NOMO-1 (cell line): Measurements from ENCODE around the gene KCNC1.

Source experiments
- DNase-seq, 2 experiments: peaks; one replicate each; lab custom pipeline; 2025; ENCODE audit not compliant: unreplicated experiment in 2 of 2; lab: John Stamatoyannopoulos, UW

KCNC1 gene

GRCh38 chr11:17786824-17787525 is 52.4 kb downstream of the KCNC1 start:
- DNase-seq = no peak

DNA sequence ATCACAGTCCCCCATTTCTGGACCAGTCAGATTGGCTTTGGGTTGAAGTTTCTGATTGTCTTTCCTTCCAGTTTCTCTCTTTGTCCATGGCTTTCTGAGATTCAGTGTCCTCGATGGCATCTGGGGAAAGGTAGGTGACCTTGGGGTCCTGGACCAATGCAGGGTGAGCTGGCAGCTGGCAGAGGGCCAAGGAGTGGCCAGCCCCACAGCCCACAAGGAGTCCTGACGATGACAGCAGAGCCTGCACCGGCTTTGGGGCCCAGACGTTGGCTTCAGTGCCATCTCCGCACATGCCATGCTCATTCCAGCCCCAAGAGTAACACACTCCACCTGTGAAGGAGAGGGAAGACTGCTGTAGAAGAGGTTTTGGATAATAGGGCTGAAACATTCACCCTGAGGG is 53.5 kb downstream of the KCNC1 start:
- no peak for DNase-seq

DNA sequence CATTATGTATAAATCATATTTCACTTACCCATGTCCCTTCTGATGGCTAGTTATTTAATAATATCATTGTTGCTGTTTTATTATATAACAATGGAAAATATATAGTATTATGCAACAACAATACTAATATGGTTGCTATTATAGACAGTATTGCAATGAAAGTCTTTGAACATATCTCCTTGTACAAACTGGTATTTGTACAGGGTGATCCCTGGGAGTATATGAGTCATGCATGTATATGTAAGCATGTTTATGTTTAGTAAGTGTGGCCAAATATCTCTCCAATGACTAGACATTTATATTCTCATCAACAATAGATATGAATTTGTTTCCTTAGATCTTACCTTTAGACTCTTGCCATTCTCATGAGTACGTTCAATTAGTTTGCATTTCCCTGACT is 55.9 kb downstream of the KCNC1 start:
- no peak for DNase-seq

GRCh38 chr11:17791144-17791543 is 56.6 kb downstream of the KCNC1 start:
- no peak for DNase-seq

DNA sequence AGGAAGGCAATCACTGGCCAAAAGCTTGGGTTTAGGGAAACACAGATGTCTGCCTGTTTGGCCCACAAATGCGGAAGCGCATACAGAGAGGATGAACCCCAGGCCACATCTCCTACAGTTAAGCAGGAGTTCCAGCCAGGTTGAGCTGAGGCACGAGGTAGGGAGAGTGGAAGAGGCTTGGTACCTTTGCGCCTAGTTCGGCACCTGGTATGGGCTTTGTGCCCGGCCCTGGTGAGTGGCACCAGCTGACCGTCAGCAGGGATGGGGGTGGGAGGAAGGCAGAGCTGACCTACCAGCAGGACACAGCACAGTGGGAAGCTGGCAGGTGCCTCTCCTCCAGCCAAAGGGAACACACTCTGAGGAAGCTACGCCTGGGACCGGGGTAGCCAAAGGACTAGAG is 57.6 kb downstream of the KCNC1 start:
- DNase-seq = no peak

- DNase-seq = no peak
Measured at GRCh38 chr11:17793642-17794170, 59.1 kb downstream of the KCNC1 start.

DNA sequence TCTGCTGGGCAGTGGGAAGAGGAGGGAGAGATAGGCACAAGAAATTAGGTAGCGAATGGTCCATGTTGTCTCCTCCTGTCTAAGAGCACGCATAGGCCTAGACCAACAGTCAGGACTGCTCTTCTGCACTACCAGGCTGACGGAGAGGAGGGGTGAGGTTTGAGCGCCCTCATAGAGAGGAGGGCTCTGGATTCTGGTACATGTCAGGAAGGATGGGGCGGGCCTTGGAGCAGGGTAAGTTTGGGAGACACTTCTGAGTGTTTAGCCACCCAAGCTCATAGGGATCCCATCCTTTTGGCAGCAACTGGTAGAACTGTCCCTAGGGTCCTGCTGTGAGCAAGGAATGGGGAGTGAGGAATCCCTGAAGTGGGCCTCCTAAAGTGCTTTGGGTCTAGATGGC is 60.4 kb downstream of the KCNC1 start:
- DNase-seq = no peak

DNA sequence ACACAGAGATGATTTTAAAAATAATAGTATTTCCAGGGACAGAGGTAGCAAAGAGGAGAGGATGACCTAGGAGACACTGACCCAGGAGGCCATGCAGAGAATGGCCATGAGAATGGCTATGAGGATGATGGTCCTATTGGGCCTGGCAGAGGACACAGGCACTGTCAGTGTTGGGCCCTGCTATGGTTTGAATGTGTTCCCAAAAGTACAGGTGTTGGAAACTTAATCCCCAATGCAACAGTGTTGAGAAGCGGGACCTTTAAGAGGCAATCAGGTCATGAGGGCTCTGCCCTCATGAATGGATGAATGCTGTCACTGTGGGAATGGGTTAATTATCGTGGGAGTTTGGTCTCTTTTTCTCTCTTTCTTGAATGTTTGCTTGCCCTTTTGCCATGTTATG is 61.6 kb downstream of the KCNC1 start:
- DNase-seq = no peak

- DNase-seq = no peak
Measured at GRCh38 chr11:17798253-17798652, 63.7 kb downstream of the KCNC1 start.

- no peak for DNase-seq
Measured at GRCh38 chr11:17798716-17799115, 64.1 kb downstream of the KCNC1 start.

- DNase-seq = no peak
Measured at GRCh38 chr11:17799147-17799546, 64.6 kb downstream of the KCNC1 start.

DNA sequence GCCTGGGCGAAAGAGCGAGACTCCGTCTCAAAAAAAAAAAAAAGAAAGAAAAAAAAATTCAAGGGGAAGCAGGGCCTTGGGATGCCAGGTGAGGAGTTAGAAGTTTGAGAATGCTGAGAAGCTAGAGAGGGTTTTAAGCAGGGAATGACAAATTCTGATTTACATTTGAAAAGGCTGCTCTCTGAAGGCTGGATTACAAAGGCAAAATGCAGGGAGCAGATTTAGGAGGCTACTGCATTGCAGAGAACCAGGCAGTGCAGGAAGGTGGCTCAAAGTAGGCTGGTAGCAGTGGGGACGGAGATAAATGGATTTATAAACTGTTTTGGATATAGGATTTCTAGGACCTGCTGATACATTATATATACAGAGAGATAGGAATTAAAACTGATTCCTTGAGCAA is 66.6 kb downstream of the KCNC1 start:
- no peak for DNase-seq

DNA sequence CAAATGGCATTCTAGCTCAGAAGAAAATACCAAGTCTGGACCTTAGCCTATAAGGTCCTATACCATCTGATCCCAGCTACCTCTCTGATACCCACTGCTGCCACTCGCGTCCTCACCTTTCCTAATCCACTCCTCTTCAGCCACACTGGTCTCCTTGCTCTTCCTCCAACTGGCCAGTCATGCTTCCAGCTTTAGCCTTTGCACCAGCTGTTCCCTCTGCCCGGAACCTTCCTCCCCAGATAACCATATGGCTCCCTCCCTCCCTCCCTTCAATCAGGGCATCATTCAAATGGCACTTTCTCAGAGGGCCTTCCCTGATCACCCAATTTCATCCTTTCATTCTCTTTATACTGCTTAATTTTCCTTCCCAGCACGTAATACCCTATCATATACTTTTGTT is 67.9 kb downstream of the KCNC1 start:
- DNase-seq = no peak

GRCh38 chr11:17803754-17804334 is 69.3 kb downstream of the KCNC1 start:
- no peak for DNase-seq

GRCh38 chr11:17805043-17805442 is 70.5 kb downstream of the KCNC1 start:
- DNase-seq = no peak

- DNase-seq = no peak
Measured at GRCh38 chr11:17805873-17806272, 71.3 kb downstream of the KCNC1 start.

DNA sequence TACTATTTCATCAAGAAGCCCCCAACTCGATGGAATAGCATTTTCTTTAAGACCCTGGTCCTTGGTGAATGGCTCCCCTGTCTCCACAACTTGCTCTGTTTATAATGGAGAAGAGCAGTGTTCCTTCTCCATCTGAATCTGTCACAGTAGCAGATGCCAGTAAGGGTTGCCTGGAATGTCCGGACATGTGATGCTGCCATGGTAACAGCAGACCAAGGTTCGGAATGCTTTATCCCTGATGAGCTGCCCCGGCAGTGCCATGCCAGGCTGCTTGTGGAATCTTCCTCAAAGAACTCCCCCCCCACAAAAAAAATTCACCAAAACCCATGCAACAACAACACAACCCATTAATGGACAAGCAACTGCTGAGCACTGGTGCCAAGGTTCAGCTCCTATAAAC is 72.5 kb downstream of the KCNC1 start:
- no peak for DNase-seq

DNA sequence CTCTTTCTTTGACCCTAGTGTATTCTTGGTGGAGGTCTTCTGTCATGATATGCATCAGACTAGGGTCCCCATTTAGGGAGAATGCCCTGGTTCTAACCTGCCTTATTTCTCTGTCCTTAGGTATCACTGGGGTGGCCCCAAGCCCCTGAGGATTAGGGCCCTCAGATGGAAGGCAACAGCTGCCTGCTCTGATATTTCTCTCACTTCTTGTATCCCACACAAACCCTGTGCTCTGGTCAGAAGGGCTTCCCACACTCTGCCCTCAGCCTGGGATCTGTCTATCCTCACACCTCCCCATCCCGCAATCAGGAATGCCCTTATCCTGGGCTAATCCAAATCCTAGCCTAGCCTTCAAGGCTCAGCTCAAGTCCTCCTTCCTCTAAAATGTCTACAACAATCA is 75.5 kb downstream of the KCNC1 start:
- DNase-seq = no peak

DNA sequence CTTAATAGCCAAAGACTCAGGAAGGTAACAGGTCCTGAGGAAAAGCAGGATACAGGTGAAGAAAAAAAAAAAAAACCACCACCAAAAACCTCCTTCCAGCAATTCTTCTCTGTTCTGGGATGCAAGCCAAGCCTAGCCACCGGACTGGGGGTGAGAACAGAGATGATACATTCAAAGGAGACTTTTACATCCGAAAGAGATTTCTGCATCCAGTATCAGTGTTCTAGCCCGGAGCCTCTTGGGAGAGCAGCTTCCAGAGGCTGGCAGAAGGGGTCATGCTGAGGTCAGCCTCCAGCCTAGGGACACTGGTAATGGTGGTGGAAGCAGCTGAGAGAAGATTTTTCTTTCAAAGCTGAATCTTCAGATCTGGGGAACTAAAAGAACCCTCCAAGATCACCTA is 76.2 kb downstream of the KCNC1 start:
- no peak for DNase-seq

DNA sequence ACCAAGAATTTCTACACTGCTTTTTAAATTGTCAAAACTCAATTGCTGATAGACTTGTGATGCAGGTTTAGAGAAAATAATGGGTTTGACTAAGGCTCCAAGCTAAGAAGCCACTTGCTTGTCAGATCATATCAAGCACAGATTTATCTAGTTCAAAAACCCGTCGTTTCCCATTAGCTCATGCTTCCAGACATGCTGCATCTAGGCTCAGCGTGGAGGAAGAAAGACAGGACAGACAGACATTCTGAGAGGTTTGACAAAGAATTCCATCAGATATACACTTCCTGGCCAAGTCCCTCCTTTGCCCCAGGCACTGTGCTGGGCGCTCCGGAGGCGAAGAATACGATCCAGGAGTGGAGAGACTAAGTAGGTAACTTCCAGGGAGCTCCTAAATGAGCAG is 76.8 kb downstream of the KCNC1 start:
- DNase-seq = no peak

DNA sequence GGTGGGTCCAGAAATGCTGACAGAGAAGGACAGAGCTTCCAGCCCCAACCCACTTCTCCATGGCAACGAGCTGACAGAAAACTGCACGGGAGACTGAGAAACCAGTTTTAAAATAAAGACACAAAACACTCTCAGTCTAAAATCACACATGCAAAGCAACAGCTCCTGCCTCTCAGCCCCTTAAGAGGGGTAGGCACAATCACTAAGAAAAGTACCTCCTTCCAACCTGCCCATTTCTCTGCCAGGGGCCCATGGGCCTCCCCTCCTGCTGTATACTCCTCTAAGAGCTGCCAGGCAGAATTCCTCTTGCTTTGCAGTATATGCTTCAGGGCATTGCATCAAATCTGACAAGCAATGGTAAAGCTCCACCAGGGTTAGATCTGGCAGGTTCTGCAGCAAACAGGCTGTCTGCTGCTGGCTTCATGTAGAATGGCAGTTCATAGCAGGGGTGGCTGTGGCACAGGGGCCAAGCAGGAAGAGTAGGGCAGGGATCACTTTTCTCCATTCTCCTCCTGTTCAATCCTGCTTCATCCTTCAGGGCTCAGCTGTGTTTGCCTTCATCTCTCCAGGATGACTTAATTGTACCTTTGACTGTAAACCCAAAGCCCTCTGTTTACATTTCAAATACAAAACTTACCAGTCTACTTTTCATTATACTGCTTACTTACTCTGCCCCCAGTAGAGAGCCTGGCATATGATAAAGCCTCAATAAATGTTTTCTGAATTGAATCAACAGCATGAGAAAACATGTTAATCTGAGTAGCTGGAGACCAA is 77.7 kb downstream of the KCNC1 start:
- DNase-seq = no peak

DNA sequence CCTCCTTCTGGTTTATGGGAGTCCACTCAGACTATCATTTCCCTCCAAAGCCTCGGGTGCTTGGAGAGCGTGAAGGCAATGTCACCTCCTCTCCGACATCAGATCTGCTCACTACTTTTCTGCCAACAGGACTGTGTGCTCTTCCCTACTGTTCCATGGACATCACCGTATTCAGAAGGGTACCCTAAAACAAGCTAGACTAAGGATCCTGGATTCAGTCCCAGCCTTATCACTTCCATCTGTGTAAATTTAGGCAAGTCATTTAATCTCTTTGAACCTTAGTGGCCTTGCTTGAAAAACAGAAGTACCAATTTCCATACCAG is 78.2 kb downstream of the KCNC1 start:
- no peak for DNase-seq
